K562 (cell line): ENCODE results near the gene FLII.

ENCODE experiments used
- MECOM ChIP-seq: fragments of 250-450 bp; sonication (Bioruptor Pico); IDR thresholded peaks from 2 replicates; pipeline ENCODE4 v1.8.0; 2022; ENCODE audit warnings: inconsistent platforms
- ZNF551 ChIP-seq: fragments of 250-450 bp; sonication (Bioruptor Pico); IDR thresholded peaks from 2 replicates; pipeline ENCODE4 v1.5.0; 2021; ENCODE audit warnings: mild to moderate bottlenecking, moderate library complexity
- TF ChIP-seq, protein P1 (sequence below): sonication (generic); formaldehyde crosslinking; IDR thresholded peaks from 2 replicates; pipeline ENCODE4 v1.9.0; 2022; ENCODE audit warnings: mild to moderate bottlenecking, missing genetic modification reagents
- TF ChIP-seq, protein P2 (sequence below): fragments of 450-650 bp; IDR thresholded peaks from 2 replicates; pipeline ENCODE4 v1.6.1; 2016; ENCODE audit warnings: missing biosample characterization, missing genetic modification characterization

DNA sequence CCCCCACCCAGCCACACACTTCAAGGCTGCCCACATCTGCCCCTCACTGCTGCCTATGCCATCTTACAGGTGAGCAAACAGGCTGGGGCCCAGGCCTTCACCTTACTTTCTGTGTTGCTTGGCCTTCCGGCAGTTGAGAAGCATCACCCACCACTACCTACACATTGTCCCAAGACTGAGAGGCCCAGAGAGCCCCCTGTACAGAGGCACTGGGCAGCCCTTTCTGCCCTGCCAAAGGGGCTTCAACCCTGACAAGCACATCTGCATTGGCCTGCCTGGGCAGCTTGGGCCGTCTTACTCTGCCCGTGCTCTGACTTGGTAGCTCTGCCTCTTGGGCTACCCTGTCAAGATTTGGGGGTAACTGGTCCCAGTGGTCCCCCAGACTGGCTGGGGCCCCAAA lies 3.1 kb upstream of the FLII start:
- TF ChIP-seq ZNF551 (CRISPR knock-in tag), result no peak
- TF ChIP-seq, protein P1, sequence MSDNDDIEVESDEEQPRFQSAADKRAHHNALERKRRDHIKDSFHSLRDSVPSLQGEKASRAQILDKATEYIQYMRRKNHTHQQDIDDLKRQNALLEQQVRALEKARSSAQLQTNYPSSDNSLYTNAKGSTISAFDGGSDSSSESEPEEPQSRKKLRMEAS (CRISPR knock-in tag), result no peak
- no peak for TF ChIP-seq MECOM (CRISPR knock-in tag)
- TF ChIP-seq, protein P2, sequence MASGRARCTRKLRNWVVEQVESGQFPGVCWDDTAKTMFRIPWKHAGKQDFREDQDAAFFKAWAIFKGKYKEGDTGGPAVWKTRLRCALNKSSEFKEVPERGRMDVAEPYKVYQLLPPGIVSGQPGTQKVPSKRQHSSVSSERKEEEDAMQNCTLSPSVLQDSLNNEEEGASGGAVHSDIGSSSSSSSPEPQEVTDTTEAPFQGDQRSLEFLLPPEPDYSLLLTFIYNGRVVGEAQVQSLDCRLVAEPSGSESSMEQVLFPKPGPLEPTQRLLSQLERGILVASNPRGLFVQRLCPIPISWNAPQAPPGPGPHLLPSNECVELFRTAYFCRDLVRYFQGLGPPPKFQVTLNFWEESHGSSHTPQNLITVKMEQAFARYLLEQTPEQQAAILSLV (tag), result no peak
